ENCODE measurements around the gene POU6F2. TPM values are rescaled to one million over a fixed set of nuclear protein-coding genes. Genes with fewer than 3 reads are reported as not detected.

POU6F2 gene
- total RNA-seq, 6 donors from 2014 or later: under 0.01 to 1.4 (median 0.24) TPM; not detected in 2

DNA sequence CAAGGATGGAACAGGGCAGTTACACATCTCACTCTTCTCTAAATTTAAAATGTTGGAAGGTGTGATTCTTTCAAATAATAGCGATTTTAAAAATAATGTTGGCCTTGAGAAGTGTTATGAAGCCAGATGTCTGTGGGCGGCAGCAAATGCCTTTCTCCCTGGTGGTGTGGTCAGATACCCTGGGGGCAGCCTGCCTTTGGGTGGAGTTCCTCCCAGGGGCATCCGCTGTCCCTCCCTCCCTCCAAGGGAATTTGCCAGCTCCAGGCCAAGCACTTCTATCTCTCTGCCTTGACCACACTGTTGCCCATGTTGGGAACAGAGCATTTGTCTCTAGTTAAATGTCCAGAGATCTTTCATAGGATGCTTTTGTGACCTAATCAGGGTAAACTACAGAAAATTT is 121.4 kb downstream of the POU6F2 start:
- ATAC-seq (ENCODE audit: low FRiP score in 2 of 2) (no peak), DNase-seq (no peak)
- H3K27me3 ChIP-seq: no peaks in the 10 kb centered on the region
- H3K4me3 ChIP-seq: no peak overlapping the region
- H3K9me3 ChIP-seq: no peaks in the 10 kb centered on the region
- no peaks in the 10 kb centered on the region for H3K4me1 ChIP-seq
- TF ChIP-seq EP300 (IDR thresholded peaks at IDR 0.05) (no peak), POLR2A (IDR thresholded peaks at IDR 0.05) (no peak), POLR2AphosphoS5 (IDR thresholded peaks at IDR 0.05) (no peak)
- TF ChIP-seq, protein P1, sequence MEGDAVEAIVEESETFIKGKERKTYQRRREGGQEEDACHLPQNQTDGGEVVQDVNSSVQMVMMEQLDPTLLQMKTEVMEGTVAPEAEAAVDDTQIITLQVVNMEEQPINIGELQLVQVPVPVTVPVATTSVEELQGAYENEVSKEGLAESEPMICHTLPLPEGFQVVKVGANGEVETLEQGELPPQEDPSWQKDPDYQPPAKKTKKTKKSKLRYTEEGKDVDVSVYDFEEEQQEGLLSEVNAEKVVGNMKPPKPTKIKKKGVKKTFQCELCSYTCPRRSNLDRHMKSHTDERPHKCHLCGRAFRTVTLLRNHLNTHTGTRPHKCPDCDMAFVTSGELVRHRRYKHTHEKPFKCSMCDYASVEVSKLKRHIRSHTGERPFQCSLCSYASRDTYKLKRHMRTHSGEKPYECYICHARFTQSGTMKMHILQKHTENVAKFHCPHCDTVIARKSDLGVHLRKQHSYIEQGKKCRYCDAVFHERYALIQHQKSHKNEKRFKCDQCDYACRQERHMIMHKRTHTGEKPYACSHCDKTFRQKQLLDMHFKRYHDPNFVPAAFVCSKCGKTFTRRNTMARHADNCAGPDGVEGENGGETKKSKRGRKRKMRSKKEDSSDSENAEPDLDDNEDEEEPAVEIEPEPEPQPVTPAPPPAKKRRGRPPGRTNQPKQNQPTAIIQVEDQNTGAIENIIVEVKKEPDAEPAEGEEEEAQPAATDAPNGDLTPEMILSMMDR (IDR thresholded peaks at IDR 0.05): no peak
- H3K27ac ChIP-seq: no peak overlapping the region
- no peaks in the 10 kb centered on the region for H3K36me3 ChIP-seq
- WGBS, 2 donors: 86 to 95% methylated on average over 3 of the region's 3 CpGs

GRCh38 chr7:39100270-39100669 is 122.6 kb downstream of the POU6F2 start:
- no peaks in the 10 kb centered on the region for H3K27me3 ChIP-seq
- WGBS, 2 donors: 93 to 97% methylated on average over 2 of the region's 2 CpGs
- no peak for DNase-seq

GRCh38 chr7:39102234-39102633 is 124.5 kb downstream of the POU6F2 start:
- no peak for ATAC-seq (ENCODE audit: low FRiP score in 2 of 2)
- 62 to 64% methylated on average over 2 of the region's 2 CpGs for WGBS, 2 donors
- TF ChIP-seq EP300 (IDR thresholded peaks at IDR 0.05) (no peak), POLR2A (IDR thresholded peaks at IDR 0.05) (no peak)
- TF ChIP-seq, protein P1 (IDR thresholded peaks at IDR 0.05): no peak

More at GRCh38 chr7:39100270-39100669, 122.6 kb downstream of the POU6F2 start:
- TF ChIP-seq EP300 (IDR thresholded peaks at IDR 0.05): no peak
- TF ChIP-seq, protein P1 (IDR thresholded peaks at IDR 0.05): no peak
- TF ChIP-seq POLR2A (IDR thresholded peaks at IDR 0.05): no peak
- TF ChIP-seq POLR2AphosphoS5 (IDR thresholded peaks at IDR 0.05): no peak
- H3K27ac ChIP-seq: no peak overlapping the region
- no peaks in the 10 kb centered on the region for H3K9me3 ChIP-seq
- no peaks in the 10 kb centered on the region for H3K4me1 ChIP-seq
- ATAC-seq (ENCODE audit: low FRiP score in 2 of 2): no peak
- H3K4me3 ChIP-seq: no peak overlapping the region
- no peaks in the 10 kb centered on the region for H3K36me3 ChIP-seq

GRCh38 chr7:39105720-39106119 is 128.0 kb downstream of the POU6F2 start:
- 89 to 97% methylated on average over 1 of the region's 1 CpG for WGBS, 2 donors
- no peaks in the 10 kb centered on the region for H3K4me1 ChIP-seq

More at GRCh38 chr7:39102234-39102633, 124.5 kb downstream of the POU6F2 start:
- no peak for DNase-seq
- no peak overlapping the region for H3K27ac ChIP-seq
- H3K4me1 ChIP-seq: no peaks in the 10 kb centered on the region
- no peaks in the 10 kb centered on the region for H3K36me3 ChIP-seq
- H3K27me3 ChIP-seq: no peaks in the 10 kb centered on the region
- H3K4me3 ChIP-seq: no peak overlapping the region
- H3K9me3 ChIP-seq: no peaks in the 10 kb centered on the region

DNA sequence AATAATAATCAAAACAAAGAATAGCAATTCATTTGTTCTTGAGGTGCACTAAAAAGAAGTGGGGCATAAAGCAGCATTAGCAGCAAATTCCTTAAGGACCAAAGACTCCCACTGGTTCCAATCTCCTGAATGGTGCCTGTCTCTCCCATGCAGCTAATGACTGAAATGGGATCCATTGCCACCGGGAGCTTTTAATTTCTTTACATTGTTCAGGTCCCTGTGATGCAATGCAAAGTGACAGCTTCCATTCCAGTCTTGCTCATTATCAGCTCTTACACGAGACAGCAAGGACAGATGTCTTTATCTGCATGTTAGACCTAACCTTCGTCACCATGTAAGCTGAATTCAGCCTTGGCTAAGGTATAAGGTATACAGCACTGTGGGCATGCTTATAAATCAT is 148.1 kb downstream of the POU6F2 start:
- no peak for DNase-seq
- Histone ChIP-seq H3K9me3 (no peaks in the 10 kb centered on the region), H3K27ac (no peak overlapping the region), H3K27me3 (no peaks in the 10 kb centered on the region), H3K36me3 (no peaks in the 10 kb centered on the region), H3K4me1 (no peaks in the 10 kb centered on the region), H3K4me3 (no peak overlapping the region)
- TF ChIP-seq, protein P1 (IDR thresholded peaks at IDR 0.05): no peak
- no peak for TF ChIP-seq EP300 (IDR thresholded peaks at IDR 0.05)
- TF ChIP-seq POLR2AphosphoS5 (IDR thresholded peaks at IDR 0.05): no peak
- TF ChIP-seq POLR2A (IDR thresholded peaks at IDR 0.05): no peak
- ATAC-seq (ENCODE audit: low FRiP score in 2 of 2): no peak
- 71 to 79% methylated on average over 3 of the region's 3 CpGs for WGBS, 2 donors

More at GRCh38 chr7:39105720-39106119, 128.0 kb downstream of the POU6F2 start:
- Histone ChIP-seq H3K36me3 (no peaks in the 10 kb centered on the region), H3K9me3 (no peaks in the 10 kb centered on the region), H3K27ac (no peak overlapping the region), H3K27me3 (no peaks in the 10 kb centered on the region), H3K4me3 (no peak overlapping the region)
- ATAC-seq (ENCODE audit: low FRiP score in 2 of 2) (no peak), DNase-seq (no peak)
- TF ChIP-seq POLR2A (IDR thresholded peaks at IDR 0.05) (no peak), EP300 (IDR thresholded peaks at IDR 0.05) (no peak), POLR2AphosphoS5 (IDR thresholded peaks at IDR 0.05) (no peak)
- TF ChIP-seq, protein P1 (IDR thresholded peaks at IDR 0.05): no peak

All from upper lobe of left lung (tissue), 6 donors.